Measurements from ENCODE around the gene FNDC3B.
A peak's percentile ranks its signal among the peaks of the same experiment; 100 is the strongest.

FNDC3B gene

DNA sequence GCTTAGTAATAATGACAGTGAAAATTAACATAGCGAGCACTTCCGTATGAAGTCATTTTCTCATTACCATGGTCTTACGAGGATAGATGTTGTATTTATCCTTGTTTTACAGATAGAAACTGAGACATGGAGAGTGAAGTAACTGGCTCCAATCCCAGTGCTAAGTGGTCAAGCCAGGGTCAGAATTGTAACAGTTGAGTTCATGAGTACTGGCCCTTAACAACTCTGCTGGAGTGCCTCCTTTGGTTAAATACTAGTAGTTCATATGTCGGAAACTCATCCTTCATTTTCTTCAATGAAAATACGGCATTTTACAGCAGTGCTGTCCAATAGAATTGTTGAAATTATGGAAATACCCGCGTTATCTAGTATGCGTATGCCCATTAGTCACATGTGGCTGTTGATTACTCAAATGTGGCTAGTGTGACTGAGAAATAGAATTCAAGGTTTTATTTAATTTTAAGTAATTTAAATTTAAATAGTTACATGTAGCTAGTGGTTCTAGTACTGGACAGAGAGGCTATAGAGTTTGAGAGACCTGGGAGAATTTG, 32.5 kb downstream of the FNDC3B start:
- no peak for DNase-seq (ENCODE audit: insufficient read length, low spot score)
- FAIRE-seq: no peak

DNA sequence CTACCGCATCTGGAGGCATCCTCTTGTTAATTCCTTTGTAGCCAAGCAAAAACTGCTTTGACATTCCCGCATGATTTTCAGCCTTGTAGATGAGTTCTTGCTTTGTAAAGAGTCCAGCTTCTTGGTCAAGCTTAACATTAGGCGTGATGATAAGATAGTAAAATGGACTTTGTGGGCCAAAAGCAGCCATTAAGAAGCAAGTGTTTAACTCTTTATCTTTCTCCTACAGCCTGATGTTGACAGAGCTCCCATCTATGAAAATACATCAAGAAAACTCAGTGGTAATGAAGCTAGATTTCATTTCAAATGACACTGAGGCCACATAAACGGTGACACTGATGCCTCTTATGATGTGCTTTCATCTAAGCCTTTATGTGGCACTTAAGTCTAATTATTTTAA, 33.2 kb downstream of the FNDC3B start:
- peak; percentile 31 for FAIRE-seq
- DNase-seq (ENCODE audit: insufficient read length, low spot score): no peak

DNA sequence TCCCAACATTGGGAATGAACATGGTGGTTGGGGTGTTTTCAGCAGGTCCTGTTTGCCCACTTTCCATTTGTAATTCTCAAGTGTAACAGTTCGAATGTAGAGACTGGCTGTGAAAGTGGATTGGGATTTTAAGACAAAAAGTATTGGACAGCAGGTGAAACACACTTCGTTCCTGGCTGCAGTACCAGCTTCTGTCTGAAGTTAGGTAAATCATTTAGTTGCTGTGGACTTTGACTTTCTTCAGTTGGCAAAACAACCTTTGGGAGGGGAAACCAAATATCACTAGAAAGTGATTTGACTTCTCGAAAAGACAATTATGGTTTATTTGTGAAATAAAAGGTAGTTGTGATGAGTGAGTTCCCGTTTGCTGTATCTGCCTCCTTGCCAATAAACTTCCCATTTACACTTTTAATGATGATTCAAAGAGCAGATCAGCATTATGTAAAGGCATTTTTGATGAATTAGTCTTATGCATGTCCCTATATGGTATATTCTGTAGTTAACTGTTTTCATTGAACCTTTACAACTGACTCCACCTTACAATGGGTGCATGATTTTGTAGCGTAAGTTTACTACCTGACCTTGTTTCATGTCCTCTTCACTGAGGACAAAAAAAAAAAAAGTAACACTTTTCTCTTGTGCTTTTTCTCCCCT, 34.0 kb downstream of the FNDC3B start:
- DNase-seq (ENCODE audit: insufficient read length, low spot score): no peak
- FAIRE-seq: no peak

DNA sequence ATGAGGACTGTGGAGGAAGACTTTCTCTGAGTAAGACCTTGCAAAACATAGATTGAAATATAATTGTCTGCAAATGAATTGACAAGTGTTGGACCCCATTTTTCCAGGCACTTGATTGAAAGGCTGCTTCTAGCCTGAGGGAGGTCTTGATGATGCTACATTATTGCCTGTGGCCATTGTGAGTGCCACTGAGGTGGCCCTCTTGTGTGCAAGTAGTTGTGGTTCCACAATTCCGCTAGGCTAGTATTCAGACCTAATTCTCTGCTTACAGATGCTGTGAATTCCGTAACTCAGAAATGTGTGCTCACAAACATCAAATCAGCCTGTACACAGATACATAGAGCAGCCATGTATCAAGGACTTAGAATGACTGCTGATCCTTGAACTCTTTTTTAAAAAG, 34.7 kb downstream of the FNDC3B start:
- DNase-seq (ENCODE audit: insufficient read length, low spot score): no peak
- no peak for FAIRE-seq

DNA sequence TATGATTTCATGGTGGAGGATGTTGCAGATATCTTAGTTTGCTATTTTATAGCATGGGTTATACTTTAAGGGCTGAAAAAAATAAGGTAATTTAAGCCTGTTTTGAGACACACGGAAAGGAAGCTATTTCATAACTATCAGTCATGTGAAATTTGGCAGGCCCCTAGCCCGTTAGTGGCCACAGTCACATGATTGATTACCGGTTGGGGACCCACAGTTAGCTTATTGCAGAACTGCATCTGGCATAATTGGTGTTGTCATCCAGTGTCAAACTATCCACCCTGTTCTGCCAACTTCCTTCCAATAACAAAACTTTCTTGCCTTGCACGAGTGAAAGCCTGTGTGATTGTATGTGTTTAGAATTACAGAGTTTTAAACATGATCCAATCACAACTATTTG, 35.2 kb downstream of the FNDC3B start:
- DNase-seq (ENCODE audit: insufficient read length, low spot score) (no peak), FAIRE-seq (no peak)

DNA sequence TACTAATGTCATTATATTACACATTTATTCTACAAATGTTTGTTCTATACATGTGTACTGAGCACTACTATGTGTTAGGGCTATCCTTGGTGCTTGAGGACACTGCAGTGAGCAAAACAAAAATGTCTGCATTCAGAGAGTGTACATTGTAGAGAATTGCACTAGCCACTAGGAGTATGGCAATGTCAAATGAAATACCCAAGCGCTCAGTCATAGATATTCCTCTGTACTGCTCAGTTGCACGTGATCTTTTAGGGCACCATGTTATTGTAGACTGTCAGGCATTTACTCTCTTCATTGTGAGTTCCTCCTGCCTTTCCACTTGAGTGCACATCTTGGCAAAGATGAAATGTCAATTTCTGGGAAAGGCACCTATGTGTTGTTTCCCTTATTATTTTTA, 36.8 kb downstream of the FNDC3B start:
- FAIRE-seq (no peak), DNase-seq (ENCODE audit: insufficient read length, low spot score) (no peak)

DNA sequence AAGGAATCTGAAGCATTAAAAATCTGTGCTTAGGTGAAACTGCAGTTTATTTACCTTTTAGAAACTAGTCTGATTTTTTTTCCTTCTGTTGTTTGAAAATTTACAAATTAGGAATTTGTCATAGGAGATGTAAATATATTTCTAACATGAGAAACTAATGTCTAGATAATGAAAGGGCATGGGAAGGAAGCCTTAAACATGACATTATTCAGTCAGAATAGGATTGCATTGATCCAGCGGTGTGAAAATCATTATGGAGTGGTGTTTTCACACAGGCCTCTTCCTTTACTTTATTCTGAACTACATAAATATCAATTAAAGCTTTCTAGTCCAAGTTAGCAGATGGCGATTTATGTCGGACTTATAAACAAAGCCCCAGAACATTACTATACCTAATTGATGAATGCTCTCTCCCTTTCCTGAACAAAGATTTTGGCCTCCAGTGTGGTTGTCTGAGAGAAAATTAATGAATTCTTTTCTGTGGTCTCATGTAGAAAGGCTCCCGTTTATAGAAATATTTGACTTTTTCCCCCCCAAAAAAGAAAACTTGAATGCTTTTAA, 37.9 kb downstream of the FNDC3B start:
- FAIRE-seq (no peak), DNase-seq (ENCODE audit: insufficient read length, low spot score) (no peak)

DNA sequence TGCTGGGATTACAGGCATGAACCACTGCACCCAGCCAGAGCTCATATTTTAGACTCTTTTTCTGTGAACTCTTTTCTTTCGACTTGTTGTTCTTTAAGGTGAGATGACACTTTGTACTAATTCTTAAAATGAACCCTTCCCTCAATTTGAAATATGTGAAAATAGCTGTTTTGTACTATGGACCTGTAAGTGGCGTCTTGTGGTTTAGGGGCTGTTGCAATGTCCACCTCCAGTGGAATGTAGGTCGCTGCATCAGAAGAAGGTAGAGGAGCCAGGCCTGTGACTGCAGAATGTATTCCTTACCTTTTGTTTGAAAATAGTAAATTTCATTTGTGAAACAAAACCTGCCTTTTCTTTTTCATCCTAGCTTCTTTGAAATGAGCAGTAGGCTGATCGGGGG, 38.9 kb downstream of the FNDC3B start:
- FAIRE-seq: no peak
- DNase-seq (ENCODE audit: insufficient read length, low spot score): no peak

DNA sequence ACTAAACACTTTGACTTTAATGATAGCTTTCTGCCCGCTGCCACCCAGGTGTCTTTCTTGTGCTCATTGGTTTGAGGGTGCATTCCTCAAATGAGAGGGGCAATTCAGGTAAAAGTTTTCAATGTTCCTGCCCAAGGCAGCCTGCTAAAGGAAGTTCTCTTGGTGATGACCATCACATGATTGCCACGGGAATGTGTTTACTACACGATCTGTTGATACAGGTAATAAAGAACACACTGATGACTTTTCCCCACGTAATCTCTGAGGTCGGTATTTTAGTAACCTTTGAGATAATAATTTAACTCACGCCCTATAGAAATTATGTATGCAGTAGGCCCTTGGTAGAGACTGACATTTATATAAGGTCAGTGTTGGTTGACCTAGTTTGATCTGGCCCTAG, 39.3 kb downstream of the FNDC3B start:
- FAIRE-seq: no peak

DNA sequence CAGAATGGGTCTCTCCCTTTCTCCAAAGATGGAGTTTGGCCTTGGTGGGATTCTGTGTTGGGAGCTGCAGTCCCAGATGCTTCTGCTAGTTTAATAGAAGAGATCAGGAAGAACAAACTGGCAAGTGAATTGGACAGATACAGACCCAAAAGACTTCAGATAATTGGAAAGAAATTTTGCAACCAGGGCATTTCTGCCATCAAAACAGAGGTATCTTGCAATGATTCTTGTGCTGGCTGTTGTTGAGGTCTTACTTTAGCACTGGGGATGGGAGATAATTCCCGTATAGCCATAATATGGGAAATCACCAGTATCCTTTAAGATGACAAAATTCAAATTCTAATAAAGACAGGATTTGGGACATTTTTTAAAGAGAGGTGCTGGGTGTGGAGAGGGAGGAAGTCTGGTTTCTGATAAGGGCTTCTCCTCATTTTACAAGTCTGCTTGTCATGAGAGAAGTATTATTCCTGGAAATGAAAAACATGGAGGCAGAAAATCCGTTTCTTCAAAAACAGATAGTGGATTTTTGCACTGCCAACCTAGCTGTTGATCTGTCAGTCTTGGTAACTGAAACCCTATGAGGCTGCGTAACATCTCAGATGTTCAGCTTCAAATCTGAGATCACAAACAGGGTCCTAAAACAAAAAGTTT, 40.1 kb downstream of the FNDC3B start:
- DNase-seq (ENCODE audit: insufficient read length, low spot score) (no peak), FAIRE-seq (no peak)

More for the DNA sequence above, 39.3 kb downstream of the FNDC3B start:
- no peak for DNase-seq (ENCODE audit: insufficient read length, low spot score)

DNA sequence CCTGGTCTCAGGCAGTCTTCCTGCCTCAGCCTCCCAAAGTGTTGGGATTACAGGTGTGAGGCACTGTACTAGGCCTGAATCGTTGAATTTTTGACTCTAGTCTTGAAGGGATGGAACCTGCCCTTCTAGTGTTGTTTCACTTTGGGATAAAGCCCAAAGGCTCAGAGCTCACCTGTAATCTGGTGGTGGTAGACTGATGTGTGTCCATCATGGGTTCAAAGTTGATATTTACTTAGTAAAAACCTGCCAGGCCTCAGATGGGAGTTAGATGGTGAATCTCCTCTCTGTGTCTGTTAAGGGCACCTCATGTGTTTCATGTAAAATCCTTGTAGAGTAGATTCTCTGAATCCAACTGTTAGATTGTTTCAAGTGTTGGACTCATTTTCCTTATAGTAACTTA, 41.1 kb downstream of the FNDC3B start:
- FAIRE-seq (no peak), DNase-seq (ENCODE audit: insufficient read length, low spot score) (no peak)

DNA sequence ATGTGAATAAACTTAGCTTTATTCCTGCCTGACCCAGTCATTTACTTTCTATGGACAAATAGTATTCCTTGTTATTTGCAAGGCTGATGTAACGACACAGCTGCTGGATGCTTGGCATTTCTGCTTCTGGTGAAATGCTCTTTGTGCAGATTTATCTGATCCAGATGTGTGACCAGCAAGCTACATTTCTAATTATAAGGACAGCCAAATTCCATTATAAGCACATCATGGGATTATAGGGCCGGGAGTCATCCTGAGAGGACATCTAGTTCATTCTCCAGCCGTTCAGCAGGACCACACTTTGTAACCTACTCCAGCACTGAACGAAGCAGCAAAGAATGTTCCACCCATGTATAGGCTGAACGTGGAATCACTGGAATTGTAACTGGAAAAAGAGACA, 42.9 kb downstream of the FNDC3B start:
- DNase-seq (ENCODE audit: insufficient read length, low spot score): no peak
- no peak for FAIRE-seq

DNA sequence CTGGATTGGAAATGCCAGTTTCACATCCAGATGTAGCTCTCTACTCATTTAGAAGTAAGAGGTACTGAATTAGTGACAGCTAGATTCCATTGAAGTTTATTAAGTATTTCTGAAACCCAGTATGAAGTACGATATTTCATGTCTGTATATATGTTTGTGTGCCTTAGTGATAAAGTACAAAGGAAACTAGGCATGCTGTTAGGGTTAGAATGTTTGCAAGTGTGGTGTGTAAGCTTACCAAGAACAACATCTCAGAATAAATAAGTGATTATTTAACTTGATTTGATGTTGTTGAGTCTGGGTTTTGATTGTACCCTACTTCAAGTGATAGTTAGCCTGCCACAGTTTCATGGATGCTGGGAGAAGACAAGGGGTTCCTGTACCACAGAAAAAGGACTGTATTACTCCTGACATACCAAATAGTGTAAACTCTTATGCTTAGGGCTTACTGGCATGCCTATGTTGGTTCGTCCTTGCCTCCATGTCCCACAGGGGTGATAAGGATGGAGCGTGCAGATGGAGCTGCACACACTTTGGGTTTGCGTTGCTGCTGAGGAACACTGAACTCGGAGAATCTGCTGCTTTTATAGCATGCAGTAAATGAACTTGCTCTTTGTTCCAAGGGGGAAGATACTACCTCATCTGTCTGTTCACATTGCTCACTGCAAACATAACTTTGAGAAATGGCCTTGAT, 43.6 kb downstream of the FNDC3B start:
- no peak for DNase-seq (ENCODE audit: insufficient read length, low spot score)
- no peak for FAIRE-seq

DNA sequence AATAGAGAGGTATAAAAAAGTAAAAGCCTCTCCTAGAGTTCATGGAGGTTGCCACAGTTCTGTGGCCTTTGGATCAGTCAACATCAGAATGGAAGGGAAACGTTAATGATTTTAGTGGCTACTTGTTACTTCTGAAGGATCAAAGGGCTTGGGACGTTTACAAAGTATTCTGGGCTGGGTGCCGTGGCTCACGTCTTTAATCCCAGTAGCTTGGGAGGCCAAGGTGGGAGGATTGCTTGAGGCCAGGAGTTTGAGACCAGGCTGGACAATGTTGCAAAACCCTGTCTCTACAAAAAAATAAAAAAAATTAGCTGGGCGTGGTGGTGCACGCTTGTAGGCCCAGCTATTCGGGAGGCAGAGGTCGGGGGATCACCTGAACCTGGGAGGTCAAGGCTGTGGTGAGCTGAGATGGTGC, 44.6 kb downstream of the FNDC3B start:
- FAIRE-seq (no peak), DNase-seq (ENCODE audit: insufficient read length, low spot score) (no peak)

DNA sequence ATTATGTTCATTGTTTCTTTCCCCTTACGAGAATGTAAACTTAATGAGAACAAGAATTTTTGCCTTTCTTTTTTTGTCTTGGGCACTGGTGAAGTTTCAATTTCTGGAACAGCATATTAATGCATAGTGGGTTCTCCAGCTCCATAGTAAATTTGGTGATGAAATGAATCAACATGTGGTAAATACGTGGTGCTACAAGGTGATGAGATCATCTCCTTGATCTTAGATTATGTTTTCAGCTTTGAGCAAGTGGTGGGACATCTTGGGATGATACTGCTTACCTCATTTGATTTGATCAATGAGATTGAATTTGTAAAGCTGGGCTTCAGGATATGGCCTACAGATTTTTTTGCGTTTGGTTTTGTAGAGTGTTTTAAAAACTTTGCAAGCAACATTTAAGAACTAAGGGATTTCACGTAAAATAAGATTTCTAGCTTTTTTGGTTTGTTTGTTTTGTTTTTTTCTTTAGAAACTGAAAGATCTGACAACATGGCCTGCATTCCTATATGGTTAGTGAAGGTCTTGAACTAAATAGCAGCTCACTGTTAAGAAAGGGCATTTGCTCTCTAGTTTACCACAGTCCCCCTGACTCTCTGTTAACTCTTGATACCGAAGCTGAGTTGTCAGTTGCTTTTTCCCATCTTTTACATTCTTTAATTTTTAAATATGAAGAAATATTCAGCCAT, 45.6 kb downstream of the FNDC3B start:
- DNase-seq (ENCODE audit: insufficient read length, low spot score): no peak
- FAIRE-seq: no peak

DNA sequence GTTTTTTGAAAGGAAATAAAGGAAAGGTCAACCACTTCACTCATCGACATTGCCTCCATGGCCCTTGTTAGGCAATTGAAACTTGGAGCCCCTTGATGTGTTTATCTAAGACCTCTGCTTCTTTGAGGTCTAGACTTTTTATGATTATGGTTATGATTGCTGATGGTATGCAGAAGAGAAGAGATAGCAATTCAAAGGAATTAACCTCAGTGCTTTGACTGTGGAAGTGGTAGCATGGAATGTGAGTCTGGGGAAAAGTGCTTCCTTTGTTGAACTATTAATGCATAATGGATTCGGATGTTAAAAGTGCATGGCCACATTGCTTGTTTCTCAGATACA, 46.1 kb downstream of the FNDC3B start:
- no peak for FAIRE-seq
- no peak for DNase-seq (ENCODE audit: insufficient read length, low spot score)

DNA sequence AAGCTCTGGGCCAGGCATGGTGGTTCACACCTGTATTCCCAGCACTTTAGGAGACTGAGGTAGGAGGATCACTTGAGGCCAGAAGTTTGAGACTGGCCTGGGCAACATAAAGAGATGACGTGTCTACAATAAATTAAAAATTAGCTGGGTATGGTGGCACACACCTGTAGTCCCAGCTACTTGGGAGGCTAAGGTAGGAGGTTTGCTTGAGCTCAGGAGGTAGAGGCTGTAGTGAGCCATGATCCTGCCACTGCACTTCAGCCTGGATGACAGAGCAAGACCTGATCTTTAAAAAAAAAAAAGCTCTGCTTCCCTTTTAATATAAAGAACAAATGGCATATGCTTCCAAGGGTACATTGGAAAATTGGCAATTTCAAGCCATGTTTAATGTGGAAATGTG, 46.7 kb downstream of the FNDC3B start:
- no peak for FAIRE-seq

DNA sequence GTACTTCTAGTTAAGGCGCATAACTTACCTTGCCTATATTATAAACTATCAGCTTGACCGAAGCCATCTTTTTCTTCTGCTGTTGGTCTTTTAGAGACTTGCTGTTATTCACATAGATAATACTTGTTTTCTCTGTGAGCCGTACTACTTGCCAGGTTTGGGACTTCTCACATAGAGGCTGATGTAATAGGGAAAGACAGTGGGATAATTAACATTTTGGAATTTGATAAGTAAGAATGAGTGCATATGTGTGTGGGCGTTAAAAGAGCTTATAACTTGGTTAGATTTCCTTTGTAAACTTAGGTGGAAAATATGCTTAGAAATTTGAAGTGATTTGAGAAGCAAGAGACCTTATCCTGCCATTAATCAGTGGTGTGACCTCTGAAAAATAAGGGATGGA, 47.8 kb downstream of the FNDC3B start:
- FAIRE-seq (no peak), DNase-seq (ENCODE audit: insufficient read length, low spot score) (no peak)

More for the DNA sequence above, 46.7 kb downstream of the FNDC3B start:
- no peak for DNase-seq (ENCODE audit: insufficient read length, low spot score)

DNA sequence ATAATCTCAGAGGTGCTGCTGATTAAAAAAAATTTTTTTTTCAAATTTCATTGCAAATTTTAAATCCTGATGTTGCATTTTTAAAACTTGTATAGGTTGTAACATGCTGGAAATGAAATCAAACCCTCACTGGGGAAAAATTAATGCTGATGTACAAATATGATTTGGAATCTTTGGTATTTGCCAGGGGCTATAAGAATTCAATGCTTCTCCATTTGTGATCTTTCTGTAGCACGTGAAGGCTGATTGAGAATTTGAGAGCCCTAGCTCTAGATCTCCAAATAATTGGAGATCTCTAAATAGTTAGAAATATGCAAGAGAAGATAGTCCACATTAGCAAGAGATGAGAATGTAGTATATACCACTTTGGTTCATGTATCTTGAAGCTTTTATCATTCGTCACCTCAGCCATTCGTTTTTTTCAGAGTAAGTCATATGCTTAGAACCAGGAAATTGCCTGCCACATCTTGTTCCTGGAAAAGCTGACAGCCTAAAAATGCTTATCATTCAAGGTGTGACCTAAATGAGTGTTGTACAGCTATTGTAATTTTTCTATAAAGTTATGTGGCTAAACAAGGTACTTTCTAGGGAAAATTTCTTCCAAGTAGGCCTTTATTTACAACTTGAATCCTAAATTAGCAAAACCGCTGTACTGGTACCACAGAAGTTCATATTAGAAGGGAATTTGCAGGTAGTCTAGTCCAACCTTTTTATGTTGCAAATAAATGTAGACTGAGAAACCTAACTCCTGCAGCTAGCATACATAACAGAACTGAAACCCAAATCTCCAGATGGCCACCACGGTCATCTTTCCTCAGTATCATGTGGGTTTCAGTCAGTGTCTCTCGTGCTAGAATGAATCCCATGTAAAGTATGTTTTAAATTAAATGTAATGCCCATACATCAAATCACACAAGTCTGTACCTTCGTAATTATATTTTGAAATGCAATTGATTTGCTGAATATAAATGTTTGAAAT, 48.5 kb downstream of the FNDC3B start:
- DNase-seq (ENCODE audit: insufficient read length, low spot score) (no peak), FAIRE-seq (peak; percentile 91)

DNA sequence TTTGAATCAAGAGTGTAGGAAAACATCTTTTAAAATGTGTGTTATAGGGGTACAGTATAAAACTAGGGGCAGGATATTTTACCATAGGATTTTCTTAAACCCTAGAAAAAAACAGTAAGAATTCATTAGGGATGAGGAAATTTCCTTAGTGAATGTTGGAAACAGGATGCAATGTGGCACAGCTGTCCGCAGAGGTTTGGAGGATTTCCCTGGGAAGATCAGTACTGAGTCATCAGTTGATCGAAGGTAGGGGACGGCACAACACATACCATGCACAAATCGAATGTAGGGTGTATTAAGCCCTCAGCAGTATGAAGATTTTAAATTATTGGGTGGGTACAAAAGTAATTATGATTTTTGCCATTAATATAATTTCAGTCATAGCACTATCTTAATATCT, 49.9 kb downstream of the FNDC3B start:
- no peak for FAIRE-seq
- DNase-seq (ENCODE audit: insufficient read length, low spot score): no peak

All from GM19239 (cell line).